HepG2 (cell line): ENCODE data around the gene SNHG17. TPM values are rescaled to one million over a fixed set of nuclear protein-coding genes. Genes with fewer than 3 reads are reported as not detected.

Experiments
- AHR ChIP-seq: IDR thresholded peaks from 2 replicates; pipeline ENCODE4 v1.6.1; 2018; ENCODE audit warnings: missing genetic modification reagents, missing compliant biosample characterization
- ASH2L ChIP-seq: fragments of 300-600, 200-600 bp; sonication (generic); IDR thresholded peaks from 2 replicates; pipeline ENCODE4 v1.7.0; 2017; ENCODE audit warnings: low read depth, mild to moderate bottlenecking, moderate library complexity, mixed read lengths, low read length; ENCODE audit not compliant: insufficient read length
- CEBPB ChIP-seq: IDR thresholded peaks from 2 replicates; pipeline ENCODE4 v1.6.1; 2011; ENCODE audit warnings: low read depth, low read length, improper control_type of control experiment, borderline replicate concordance
- EED ChIP-seq: sonication (generic); formaldehyde crosslinking; IDR thresholded peaks from 2 replicates; pipeline ENCODE4 v1.5.0; 2020; ENCODE audit warnings: mild to moderate bottlenecking, missing genetic modification reagents
- EZH2 ChIP-seq: conservative IDR thresholded peaks from 2 replicates; pipeline ENCODE4 v1.6.1; 2012; ENCODE audit warnings: mild to moderate bottlenecking, low read depth, low read length, moderate library complexity
- GABPA ChIP-seq, 2 experiments: IDR thresholded peaks; 2 replicates each; pipeline ENCODE4 v1.6.1; 2011 to 2016; ENCODE audit warnings: low read depth in 2 of 2, low read length in 1 of 2, missing biosample characterization in 1 of 2, missing genetic modification characterization in 1 of 2
- HDAC2 ChIP-seq: sonication (generic); formaldehyde crosslinking; IDR thresholded peaks from 2 replicates; pipeline ENCODE4 v1.4.0; 2020; ENCODE audit warnings: missing genetic modification reagents
- JARID2 ChIP-seq: sonication (generic); formaldehyde crosslinking; IDR thresholded peaks from 2 replicates; pipeline ENCODE4 v1.8.1; 2023; ENCODE audit warnings: missing genetic modification reagents, inconsistent platforms; ENCODE audit not compliant: insufficient replicate concordance
- NPAS2 ChIP-seq: sonication (generic); formaldehyde crosslinking; IDR thresholded peaks from 2 replicates; pipeline ENCODE4 v1.8.0; 2022; ENCODE audit warnings: mild to moderate bottlenecking, missing genetic modification reagents, borderline replicate concordance
- NR2C2 ChIP-seq: sonication (generic); formaldehyde crosslinking; IDR thresholded peaks from 2 replicates; pipeline ENCODE4 v1.4.0; 2020; ENCODE audit warnings: missing genetic modification reagents, mild to moderate bottlenecking, moderate library complexity, borderline replicate concordance
- NR2F6 ChIP-seq, 2 experiments: IDR thresholded peaks; 2 replicates each; pipeline ENCODE4 v1.6.1; 2016; ENCODE audit warnings: antibody characterized with exemption in 1 of 2, mild to moderate bottlenecking in 1 of 2
- PPARG ChIP-seq: conservative IDR thresholded peaks from 2 replicates; pipeline ENCODE4 v1.6.1; 2016; ENCODE audit warnings: missing biosample characterization, missing genetic modification reagents
- SMAD1 ChIP-seq: sonication (generic); formaldehyde crosslinking; IDR thresholded peaks from 2 replicates; pipeline ENCODE4 v1.4.0; 2020; ENCODE audit warnings: missing genetic modification reagents, low read depth, mild to moderate bottlenecking, borderline replicate concordance
- SNAI1 ChIP-seq: sonication (generic); formaldehyde crosslinking; IDR thresholded peaks from 2 replicates; pipeline ENCODE4 v1.5.0; 2020; ENCODE audit warnings: mild to moderate bottlenecking, missing genetic modification reagents, borderline replicate concordance
- SP1 ChIP-seq, 2 experiments: fragments of 450-650 bp in 1 of 2; sonication (generic) in 1 of 2; formaldehyde crosslinking in 1 of 2; IDR thresholded peaks; 2 replicates each; pipeline versions ENCODE4 v1.4.0 to v1.6.1; 2016 to 2020; ENCODE audit warnings: missing genetic modification reagents in 1 of 2
- SYNCRIP ChIP-seq: fragments of 200-400 bp; formaldehyde crosslinking; IDR thresholded peaks from 2 replicates; pipeline ENCODE4 v1.6.1; 2018; ENCODE audit warnings: mild to moderate bottlenecking, low read depth, low read length; ENCODE audit not compliant: insufficient read depth
- TEAD3 ChIP-seq: optimal IDR thresholded peaks from 2 replicates; pipeline ENCODE3; 2016; ENCODE audit warnings: borderline replicate concordance
- TP53 ChIP-seq: sonication (generic); formaldehyde crosslinking; conservative IDR thresholded peaks from 2 replicates; pipeline ENCODE4 v1.4.0; 2020; ENCODE audit warnings: missing genetic modification reagents
- ZBTB1 ChIP-seq: sonication (generic); formaldehyde crosslinking; IDR thresholded peaks from 2 replicates; pipeline ENCODE4 v1.4.0; 2020; ENCODE audit warnings: missing genetic modification reagents, borderline replicate concordance
- ZBTB39 ChIP-seq: sonication (generic); formaldehyde crosslinking; IDR thresholded peaks from 2 replicates; pipeline ENCODE4 v1.5.0; 2020; ENCODE audit warnings: missing genetic modification reagents
- ZBTB7B ChIP-seq: sonication (generic); formaldehyde crosslinking; IDR thresholded peaks from 2 replicates; pipeline ENCODE4 v1.4.0; 2020; ENCODE audit warnings: missing genetic modification reagents
- ZNF136 ChIP-seq: sonication (generic); formaldehyde crosslinking; IDR thresholded peaks from 2 replicates; pipeline ENCODE4 v1.8.1; 2022; ENCODE audit warnings: low read depth, mild to moderate bottlenecking, moderate library complexity, missing genetic modification reagents
- ZNF160 ChIP-seq: sonication (generic); formaldehyde crosslinking; IDR thresholded peaks from 2 replicates; pipeline ENCODE4 v1.8.0; 2022; ENCODE audit warnings: mild to moderate bottlenecking, inconsistent platforms, missing genetic modification reagents
- ZNF225 ChIP-seq: sonication (generic); formaldehyde crosslinking; IDR thresholded peaks from 2 replicates; pipeline ENCODE4 v1.4.0; 2020; ENCODE audit warnings: mild to moderate bottlenecking, missing genetic modification reagents
- ZNF282 ChIP-seq: fragments of 450-650 bp; IDR thresholded peaks from 2 replicates; pipeline ENCODE4 v1.6.1; 2018; ENCODE audit not compliant: partially characterized antibody
- ZNF512 ChIP-seq: sonication (generic); formaldehyde crosslinking; IDR thresholded peaks from 2 replicates; pipeline ENCODE4 v1.4.0; 2020; ENCODE audit warnings: mild to moderate bottlenecking, missing genetic modification reagents
- ZNF547 ChIP-seq: sonication (generic); formaldehyde crosslinking; IDR thresholded peaks from 2 replicates; pipeline ENCODE4 v1.5.1; 2020; ENCODE audit warnings: mild to moderate bottlenecking, missing genetic modification reagents
- ZNF570 ChIP-seq: sonication (generic); formaldehyde crosslinking; IDR thresholded peaks from 2 replicates; pipeline ENCODE4 v1.4.0; 2020; ENCODE audit warnings: mild to moderate bottlenecking, missing genetic modification reagents, borderline replicate concordance
- ZNF782 ChIP-seq: sonication (generic); formaldehyde crosslinking; IDR thresholded peaks from 2 replicates; pipeline ENCODE4 v1.4.0; 2020; ENCODE audit warnings: missing genetic modification reagents, mild to moderate bottlenecking, borderline replicate concordance
- ZSCAN9 ChIP-seq: IDR thresholded peaks from 2 replicates; pipeline ENCODE4 v1.6.1; 2016; ENCODE audit warnings: borderline replicate concordance
- polyA plus RNA-seq, 8 experiments: library from polyadenylated mRNA; depleted of rRNA in 3 of 8; stranded (reverse) in 7 of 8; unstranded in 1 of 8; fragments of >200 nt; fragmentation: Illumina TruSeq in 4 of 8; extraction: Trizol in 4 of 8; gene quantifications; 2 replicates each; pipeline versions ENCODE4 v1.2.1 to v1.2.3, GENCODE V29; 2011 to 2016; ENCODE audit warnings: low read depth in 4 of 8, missing spikeins in 1 of 8, mixed read lengths in 1 of 8; ENCODE audit not compliant: insufficient read depth in 1 of 8
- total RNA-seq, 5 experiments: library from RNA; depleted of rRNA; stranded (reverse); fragments of >200 nt; fragmentation: Illumina TruSeq; extraction: Trizol; gene quantifications; 2 replicates each; pipeline ENCODE4 v1.2.3, GENCODE V29; 2016; ENCODE audit warnings: low read depth in 1 of 5

Gene SNHG17
- total and polyA plus RNA-seq, 2 of the 13 experiments (the other 11 are each of a cell fraction or from before 2014, with no cell fraction given): 26.2 to 41.2 TPM

- TF ChIP-seq TEAD3 (CRISPR knock-in tag) (peak; percentile 81), HDAC2 (peak; percentile 51; the same call in 1 of the 2 replicates), ZSCAN9 (CRISPR knock-in tag) (no peak), ZNF512 (no peak), TP53 (no peak), ZNF782 (CRISPR knock-in tag) (no peak), ZBTB1 (no peak), NR2C2 (CRISPR knock-in tag) (no peak), AHR (CRISPR knock-in tag) (no peak), ZBTB7B (CRISPR knock-in tag) (no peak), SYNCRIP (no peak), EZH2 (no peak), SP1 (IDR thresholded peaks at IDR 0.05) (no peak), SP1 (CRISPR knock-in tag; IDR thresholded peaks at IDR 0.05) (no peak), ASH2L (no peak), SMAD1 (CRISPR knock-in tag) (no peak), ZBTB39 (no peak), GABPA (IDR thresholded peaks at IDR 0.05; ENCODE audit: low read depth, low read length) (no peak), GABPA (CRISPR knock-in tag; IDR thresholded peaks at IDR 0.05; ENCODE audit: low read depth) (no peak), ZNF160 (CRISPR knock-in tag) (no peak), NPAS2 (no peak), ZNF547 (CRISPR knock-in tag) (no peak), PPARG (CRISPR knock-in tag) (no peak), ZNF225 (no peak), NR2F6 (IDR thresholded peaks at IDR 0.05) (peak; percentile 86), NR2F6 (CRISPR knock-in tag; IDR thresholded peaks at IDR 0.05) (peak; percentile 87), SNAI1 (CRISPR knock-in tag) (no peak), ZNF570 (CRISPR knock-in tag) (no peak), ZNF136 (no peak), JARID2 (CRISPR knock-in tag) (no peak), ZNF282 (no peak), EED (CRISPR knock-in tag) (no peak), CEBPB (peak; percentile 65; the same call in 1 of the 2 replicates)
Observed at GRCh38 chr20:38445381-38445796, 10.3 kb upstream of the SNHG17 start (continued).
